ENCODE measurements around the gene BIRC7. TPM values are rescaled to one million over a fixed set of nuclear protein-coding genes. Genes with fewer than 3 reads are reported as not detected.

BIRC7 gene, protein sequence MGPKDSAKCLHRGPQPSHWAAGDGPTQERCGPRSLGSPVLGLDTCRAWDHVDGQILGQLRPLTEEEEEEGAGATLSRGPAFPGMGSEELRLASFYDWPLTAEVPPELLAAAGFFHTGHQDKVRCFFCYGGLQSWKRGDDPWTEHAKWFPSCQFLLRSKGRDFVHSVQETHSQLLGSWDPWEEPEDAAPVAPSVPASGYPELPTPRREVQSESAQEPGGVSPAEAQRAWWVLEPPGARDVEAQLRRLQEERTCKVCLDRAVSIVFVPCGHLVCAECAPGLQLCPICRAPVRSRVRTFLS
- not detected for total RNA-seq

DNA sequence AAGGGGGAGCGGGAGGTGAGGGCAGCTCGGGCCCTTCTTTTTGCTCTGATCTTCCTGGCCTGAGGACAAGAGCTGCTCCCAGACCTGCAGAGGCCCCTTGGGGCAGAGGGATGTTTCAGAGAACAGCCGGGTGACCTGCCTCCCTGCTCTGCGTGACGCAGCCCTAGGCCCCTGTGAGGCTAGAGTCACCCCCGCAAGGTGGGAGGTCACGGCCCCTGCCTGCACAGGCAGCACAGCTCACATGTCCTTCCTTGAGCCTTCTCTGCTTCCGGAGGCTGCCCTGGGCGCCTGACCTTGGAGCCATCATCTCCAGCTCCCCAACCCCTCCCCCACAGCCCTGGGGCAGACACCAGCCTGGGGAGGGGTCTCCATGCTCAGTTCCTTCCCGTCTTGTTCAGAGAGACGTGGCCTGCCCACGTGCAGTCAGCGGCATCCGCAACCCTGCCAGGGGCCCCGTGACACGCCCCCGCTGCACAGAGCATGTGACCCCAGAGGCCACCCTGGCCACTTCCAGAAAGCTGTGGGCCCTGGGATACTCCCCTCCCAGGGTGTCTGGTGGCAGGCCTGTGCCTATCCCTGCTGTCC lies at the start of gene BIRC7:
BIRC7 (plus strand) TSS at position 507 of the 585 bp plus-strand sequence. CDS start 192 bp downstream, outside the sequence.
- no peak for DNase-seq

DNA sequence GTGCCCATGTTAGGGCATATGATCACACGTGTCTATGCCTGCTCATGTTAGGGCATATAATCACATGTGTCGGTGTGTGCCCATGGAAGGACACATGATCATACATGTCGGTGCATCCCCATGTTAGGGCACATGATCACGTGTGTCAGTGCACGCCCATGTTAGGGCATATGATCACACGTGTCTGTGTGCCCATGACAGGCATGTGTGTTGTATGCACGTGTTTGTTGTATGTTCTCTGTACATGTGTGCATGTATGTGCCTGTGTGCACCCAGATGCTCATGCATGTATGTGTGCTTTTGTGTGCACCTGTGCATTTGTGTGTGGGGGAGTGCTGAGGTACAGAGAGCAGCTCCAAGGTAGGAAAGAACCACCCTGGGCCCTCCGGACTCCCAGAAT lies 49.6 kb upstream of the BIRC7 start:
- no peak for DNase-seq

DNA sequence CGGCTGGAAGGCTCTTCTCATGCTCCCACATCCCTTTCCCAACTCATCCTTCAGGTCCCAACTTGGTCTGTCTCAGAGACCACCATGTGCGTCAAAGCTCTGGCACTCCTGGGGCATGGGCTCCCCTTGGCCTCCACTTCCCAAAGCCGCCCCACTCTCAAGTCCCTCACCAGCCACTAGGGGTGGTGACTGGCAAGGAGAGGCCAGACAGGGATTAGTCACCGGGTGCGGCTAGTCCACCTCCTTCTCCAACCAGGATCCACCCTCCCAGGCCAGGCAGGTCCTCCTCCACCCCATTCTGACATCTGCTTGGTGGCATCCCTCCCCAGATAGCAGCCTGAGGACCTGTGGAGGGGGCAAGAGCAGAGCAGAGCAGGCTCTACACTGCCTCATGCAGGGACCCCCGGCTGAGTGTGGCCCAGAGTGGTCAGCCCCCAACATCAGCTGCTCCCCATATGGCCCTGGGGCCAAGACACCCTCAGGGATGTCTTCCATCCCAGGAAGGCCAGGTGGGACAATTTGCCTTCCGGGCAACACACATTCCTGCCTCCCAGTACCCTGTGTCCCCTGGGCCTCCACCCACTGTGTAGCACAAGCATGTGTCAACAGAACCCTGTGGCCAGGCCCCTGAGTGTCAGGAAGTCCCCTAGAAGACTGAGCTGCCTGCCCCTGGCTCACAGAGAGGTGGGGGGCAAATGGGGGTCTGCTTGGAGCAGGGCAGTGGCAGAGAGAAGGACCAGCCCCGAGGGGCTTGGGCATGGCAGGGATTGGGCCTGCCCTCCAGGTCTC lies 49.0 kb upstream of the BIRC7 start:
- DNase-seq, result no peak

DNA sequence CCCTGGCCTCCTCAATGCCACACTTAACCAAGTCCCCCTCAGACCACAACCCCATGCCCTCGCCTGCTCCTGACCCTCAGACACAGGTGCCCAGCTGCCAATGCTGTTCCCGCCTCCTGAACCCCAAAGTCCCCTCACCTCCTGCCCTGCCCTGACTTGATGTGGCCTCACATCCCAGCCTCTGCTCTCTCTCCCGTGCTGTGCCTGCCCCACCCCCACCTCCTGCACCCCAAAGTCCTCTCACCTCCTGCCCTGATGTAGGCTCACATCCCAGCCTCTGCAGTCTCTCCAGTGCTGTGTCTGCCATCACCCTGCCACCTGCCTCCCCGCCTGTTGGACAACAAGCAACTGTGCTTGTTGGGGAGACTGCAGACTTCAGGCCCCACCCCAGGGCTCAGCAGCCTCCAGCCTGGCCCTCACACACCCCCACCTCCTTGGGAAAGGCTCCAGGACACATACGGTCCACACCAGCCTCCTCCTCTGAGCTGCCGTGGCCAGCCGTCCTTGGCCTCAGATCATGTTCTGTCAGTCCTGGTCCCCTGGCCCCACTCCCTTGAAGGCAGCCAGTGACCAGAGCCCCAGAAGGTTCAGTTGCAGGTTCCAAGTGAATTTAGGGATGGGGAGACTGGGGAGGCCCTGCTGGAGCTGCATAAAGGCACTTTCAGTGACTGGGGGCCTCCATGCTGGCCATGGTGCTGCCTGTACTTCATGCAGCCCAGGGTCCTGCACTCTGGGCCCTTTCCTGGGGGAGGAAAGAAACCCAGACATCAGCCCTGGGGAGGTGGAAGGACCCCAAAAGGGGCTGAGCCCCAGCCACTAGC lies 48.2 kb upstream of the BIRC7 start:
- no peak for DNase-seq

DNA sequence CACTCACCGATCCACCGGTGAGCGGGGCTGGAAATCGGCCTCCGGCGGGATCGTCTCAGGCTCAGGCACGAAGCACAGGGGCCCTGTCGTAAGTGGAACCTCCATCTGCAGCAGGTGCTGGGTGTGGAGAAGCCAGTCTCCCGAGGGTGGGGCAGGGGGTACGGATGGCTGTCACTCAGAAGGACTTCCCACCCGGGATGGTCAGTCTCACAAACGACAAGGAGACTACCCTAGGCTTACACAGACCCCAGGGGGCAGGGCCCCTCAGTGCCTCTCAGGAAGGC lies 47.6 kb upstream of the BIRC7 start:
- DNase-seq, result no peak

DNA sequence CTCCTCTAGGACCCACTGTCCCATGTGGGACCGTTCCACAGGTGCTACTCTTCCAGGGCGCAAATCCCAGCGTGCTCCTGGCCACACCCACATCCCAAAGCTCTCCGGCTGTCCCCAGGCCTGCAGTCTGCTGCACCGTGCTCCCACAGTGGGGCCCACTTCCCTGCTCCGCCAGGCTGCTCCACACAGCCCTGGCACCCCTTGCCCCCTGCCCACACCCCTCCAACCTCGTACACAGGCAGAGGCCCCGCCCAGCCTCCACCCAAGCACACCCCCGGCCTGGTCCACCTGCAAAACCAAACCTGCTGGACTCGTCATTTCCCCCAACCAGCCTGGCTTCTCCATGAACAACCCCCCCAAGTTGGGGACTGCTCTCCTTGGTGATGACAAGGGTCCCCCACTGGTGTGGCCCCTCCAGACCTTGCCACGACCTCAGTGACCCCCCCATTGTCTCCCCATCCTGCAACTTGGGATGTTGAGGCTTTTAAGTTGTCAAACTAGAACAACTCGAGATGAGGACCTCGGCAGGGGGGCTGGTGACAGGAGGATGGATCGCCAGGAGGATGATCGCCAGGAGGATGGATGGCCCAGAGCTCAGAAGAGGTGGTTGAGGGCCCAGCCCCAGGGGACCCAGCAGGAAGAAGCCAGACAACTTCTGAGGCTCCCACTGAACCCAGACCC lies 46.9 kb upstream of the BIRC7 start:
- no peak for DNase-seq

DNA sequence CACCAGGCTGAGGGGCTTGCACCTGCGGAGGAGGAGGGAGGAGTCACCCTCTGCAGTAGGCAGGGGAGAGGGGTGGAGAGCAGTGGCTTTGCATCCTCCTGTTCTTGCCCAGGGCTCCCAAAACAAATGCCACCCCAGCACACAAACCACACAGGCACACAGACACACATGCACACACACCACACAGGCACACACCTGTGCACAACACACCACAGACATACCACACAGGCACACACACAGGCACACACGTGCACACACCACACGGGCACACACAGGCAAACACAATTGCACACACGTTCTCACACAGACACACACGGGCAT lies 46.4 kb upstream of the BIRC7 start:
- DNase-seq, result no peak

DNA sequence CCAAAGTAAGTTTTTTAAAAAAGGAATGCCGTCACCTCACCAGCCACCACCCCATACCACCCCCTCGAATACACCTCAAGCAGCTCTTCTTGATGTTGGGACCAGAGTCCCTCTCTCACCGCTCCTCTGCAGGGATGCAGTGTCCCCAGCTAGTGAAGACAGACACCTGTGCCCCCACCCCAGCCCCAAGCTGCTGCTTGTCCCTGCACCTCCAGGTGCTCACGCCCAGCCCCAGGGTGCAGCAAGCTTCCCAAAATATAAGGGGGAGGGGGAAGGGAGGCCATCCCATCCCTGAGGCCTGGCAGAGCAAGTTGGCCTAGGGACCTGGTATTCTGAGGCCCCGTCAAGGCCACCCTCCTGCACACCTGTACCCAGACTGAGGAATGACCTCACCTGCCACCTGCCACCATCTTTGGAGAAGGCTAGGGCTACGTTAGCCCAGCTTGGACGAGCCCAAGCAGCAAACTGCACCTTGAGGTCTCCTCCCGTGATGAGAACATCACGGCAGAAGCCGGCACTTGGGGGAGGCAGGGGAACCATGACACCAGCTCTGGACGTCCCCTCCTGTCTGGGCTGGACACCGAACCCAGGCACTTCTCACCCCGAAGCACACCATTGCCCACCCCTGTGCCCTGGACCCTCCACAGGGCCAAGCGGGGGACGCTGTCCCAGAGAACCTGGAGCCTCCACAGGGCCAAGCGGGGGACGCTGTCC lies 45.7 kb upstream of the BIRC7 start:
- no peak for DNase-seq

DNA sequence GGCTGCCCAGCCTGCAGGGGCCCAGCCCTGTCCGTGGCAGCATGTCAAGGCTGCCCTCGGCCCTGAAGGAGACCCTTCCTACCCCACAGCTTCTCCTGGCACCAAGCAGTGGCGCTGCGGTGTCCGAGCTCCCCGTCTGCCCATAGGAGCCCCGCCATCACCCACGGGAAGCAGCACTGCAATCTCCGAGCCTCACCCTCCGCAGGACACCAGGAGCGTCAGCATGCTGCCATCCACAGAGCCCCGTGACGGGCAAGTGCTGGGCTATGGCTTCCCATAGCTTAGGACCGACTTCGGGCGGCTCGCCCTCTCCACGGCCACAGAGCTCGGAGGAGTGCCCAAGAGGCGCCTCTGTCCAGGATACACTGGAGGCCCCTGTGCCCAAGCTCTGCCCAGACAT lies 44.9 kb upstream of the BIRC7 start:
- no peak for DNase-seq

- DNase-seq, result no peak
Observed at GRCh38 chr20:63191400-63191799, 44.3 kb upstream of the BIRC7 start.

- DNase-seq, result no peak
Observed at GRCh38 chr20:63192721-63193120, 43.0 kb upstream of the BIRC7 start.

DNA sequence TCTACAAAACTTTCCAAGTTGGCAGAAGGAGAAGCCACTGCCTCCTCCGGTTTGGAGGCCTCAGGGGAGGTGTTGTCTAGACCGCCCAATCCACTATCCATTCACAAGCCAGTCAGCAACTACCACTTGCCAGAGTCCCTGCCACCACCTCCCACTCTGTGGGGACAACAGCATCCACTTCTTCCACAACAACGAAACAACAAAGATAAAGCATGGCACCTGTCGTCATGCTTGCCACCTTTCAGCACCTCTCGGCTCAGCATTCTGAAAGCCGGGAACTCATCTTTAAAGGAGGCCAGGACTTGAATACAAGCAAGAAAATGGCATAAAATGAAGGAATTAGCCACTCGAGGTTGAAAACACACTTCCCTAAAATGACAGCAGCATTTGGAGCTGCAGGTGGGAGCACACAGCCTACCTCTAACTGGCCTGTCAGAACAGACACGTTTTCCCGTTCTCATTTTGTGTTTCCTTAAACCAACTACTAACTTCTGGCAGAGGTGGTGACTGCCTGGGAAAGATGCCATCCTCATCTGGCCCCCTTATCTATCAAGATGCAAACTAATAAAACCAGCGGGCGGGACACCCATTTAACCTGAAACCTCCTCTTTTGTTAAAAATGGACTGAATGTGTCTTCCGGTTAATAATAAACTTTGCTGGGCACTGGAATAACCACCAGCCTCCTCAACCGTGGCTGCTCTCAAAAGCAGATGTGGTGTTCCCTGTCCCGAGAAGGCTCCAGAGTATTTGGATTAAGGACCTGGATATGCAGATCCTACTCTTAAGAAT lies 41.5 kb upstream of the BIRC7 start:
- no peak for DNase-seq

- no peak for DNase-seq
Observed at GRCh38 chr20:63194797-63195173, 40.9 kb upstream of the BIRC7 start.

DNA sequence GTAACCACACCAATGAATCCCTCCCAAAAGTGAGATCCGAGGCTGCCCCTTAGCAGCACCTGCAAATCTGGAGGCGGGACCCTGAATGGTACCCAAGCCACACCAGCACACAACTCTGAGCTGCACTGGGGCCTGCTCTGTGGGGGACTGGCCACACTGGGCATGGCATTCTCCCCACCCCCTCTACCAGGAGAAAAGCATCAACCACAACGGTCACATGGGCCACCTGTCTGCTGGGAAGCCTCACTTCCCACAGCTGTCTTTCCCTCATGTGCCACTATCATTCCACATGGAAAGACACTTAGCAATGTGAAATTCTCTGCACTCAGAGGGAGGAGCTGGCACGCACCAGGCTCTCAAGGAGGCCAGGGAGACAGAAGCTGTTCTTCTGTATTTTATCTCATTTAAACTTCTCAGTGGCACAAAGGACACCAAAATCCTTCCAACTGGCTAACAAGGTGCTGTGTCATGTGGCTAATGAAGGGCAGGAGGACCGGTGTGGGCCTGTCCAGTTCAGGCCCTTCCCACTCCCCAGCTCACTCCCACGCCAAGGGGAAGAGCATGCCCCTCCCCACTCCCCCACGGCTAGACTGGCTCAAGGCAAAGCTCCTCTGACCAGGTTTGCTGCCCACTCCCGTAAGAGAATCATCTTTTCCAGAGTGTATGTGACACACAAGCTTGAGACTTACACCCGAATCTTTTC lies 38.8 kb upstream of the BIRC7 start:
- DNase-seq, result no peak

DNA sequence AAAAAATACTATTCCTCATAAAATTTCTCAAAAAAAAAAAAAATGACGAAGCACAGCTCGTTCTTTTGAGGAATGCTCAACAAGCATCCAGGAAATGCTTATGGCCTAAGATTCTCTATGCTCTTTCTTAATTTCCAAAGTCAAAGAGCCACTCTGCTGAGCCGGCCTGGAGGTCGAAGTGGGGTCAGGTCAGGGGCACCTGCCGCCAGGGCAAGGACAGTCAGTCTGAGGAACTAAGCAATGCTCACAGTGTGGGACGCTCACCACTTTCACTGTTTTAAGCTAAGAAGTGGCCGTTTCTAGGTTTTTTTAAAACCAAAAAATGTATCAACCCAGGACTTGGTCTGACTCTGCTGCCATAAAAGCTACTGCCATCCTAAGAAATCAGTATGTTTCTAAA lies 37.1 kb upstream of the BIRC7 start:
- no peak for DNase-seq

DNA sequence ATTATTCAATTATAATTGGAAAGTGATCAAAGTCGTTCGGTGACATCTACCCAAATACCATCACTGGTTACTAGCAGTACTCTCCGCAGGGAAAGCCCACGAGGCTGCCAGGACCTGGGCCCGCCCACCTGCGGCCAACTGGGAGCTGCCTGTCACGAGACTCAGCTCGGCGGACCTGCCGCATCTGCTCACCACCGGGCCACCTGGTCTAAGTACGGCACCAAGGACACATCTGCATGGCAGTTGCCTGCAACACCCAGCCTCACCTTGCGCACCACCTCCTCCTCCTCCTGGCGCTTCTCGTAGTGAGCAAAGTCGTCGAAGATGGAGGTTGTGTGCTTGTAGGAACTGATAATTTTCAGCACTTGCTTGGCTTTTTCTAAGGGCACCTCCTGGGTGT lies 33.7 kb upstream of the BIRC7 start:
- DNase-seq, result no peak

DNA sequence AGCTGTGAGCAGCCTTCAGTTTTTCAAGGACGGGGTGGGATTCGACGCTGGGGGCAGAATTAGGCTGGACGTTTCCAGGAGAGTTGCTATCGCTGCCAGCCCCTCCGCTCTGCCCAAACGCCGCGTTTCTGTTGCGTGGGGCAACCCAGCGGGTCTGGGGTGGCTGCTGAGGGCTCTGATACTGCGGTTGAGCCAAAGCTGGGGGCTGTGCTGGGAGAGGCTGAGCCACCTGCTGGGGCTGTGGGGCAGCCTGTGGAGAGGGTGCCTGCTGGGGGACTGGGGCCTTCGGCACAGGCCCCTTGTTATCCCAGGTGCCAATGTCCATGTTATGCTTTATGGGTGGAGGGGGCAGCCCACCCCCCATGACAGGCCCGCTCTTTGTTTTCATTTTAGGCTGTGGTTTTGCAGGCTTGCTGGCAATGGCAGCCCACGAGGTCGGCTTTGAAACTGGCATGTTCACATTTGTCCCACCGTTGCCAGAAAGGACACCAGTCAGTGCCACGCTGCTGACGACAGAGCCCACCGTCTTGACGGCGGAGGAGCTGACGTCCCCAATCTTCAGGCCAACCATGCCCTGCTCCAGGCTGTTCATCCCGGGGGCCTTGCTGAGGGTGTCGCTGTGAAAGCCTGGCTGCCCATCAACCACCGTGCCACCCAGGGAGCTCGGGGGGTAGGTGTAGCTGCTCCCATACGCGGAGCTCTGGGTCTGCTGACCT lies 32.7 kb upstream of the BIRC7 start:
- no peak for DNase-seq

- DNase-seq, result no peak
Observed at GRCh38 chr20:63204362-63204761, 31.3 kb upstream of the BIRC7 start.

DNA sequence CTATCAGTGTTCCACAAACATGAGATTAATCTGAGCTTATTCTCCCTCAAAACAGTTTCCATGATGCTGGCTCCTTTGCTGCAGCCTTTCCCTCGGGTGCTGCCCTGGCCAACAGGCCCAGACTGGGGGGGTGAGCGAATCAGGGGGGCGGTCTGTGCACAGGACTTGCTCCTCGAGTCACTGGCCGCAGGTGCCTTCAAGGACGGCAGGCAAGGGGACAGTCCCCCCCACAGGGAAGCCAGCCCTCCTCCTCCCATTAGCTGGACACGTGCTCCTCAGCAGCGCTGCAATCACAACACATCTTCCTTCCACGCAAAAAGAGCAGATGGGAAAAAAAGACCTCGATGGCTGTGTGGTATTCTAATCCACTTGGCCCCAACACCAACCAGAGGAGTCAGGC lies 29.8 kb upstream of the BIRC7 start:
- no peak for DNase-seq

DNA sequence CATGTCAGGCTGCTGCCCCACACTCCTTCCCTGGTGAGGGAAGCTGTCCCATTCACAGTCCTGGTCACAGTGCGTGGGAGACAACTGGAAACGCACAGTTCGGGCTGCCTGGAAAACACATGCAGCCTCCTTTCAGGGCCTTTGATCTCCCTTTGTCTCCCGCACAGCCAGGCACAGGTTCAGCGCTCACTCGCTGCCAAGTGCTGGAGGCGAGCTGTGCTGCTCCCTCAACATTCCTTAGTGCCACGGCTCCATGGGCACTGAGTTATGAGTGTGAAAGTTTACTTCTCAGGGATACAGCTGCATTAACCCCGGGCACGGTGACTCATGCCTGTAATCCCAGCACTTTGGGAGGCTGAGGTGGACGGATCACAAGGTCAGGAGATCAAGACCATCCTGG lies 28.8 kb upstream of the BIRC7 start:
- no peak for DNase-seq

All from skin of body (tissue), 2 donors.